ENCODE results near the gene PLCZ1.

DNA sequence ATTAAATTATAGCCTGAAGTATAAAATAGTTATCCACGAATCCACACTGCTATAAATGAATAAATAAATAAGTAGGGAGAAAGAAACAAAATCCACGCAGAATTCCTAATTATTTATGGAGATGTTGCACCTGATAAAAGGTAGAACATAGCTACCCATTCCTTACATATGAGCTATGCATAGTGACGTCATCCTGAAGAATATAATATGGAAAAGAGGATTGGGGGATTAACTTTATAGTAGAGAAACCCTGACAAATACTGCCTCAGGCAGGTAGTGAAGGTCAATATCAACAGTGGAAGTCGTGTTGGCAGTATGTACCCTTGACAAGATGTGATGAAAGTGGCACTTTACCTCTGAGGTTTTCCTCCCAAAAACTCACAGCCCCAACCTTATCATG is 82.5 kb downstream of the PLCZ1 start:
- TF ChIP-seq, protein P1, sequence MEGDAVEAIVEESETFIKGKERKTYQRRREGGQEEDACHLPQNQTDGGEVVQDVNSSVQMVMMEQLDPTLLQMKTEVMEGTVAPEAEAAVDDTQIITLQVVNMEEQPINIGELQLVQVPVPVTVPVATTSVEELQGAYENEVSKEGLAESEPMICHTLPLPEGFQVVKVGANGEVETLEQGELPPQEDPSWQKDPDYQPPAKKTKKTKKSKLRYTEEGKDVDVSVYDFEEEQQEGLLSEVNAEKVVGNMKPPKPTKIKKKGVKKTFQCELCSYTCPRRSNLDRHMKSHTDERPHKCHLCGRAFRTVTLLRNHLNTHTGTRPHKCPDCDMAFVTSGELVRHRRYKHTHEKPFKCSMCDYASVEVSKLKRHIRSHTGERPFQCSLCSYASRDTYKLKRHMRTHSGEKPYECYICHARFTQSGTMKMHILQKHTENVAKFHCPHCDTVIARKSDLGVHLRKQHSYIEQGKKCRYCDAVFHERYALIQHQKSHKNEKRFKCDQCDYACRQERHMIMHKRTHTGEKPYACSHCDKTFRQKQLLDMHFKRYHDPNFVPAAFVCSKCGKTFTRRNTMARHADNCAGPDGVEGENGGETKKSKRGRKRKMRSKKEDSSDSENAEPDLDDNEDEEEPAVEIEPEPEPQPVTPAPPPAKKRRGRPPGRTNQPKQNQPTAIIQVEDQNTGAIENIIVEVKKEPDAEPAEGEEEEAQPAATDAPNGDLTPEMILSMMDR (IDR thresholded peaks at IDR 0.05; ENCODE audit: insufficient read depth, low read depth, low read length) = no peak
- no peak for TF ChIP-seq EZH2 (IDR thresholded peaks at IDR 0.05; ENCODE audit: insufficient read depth, low read length)
